H4 (cell line): ENCODE results near the gene SLC30A2. TPM values are rescaled to one million over a fixed set of nuclear protein-coding genes. Genes with fewer than 3 reads are reported as not detected.

Source experiments
- DNase-seq: peaks from one replicate; pipeline ENCODE4 v3.0.0-alpha.2; 2015; ENCODE audit warnings: low spot score
- total RNA-seq: library from RNA; depleted of rRNA; stranded (reverse); fragments of >200 nt; shearing (Covaris generic); gene quantifications from 2 replicates; pipeline ENCODE4 v1.2.3, GENCODE V29; 2014; rRNA removed

Gene SLC30A2
- total RNA-seq, 1 experiment from 2014 or later = not detected

DNA sequence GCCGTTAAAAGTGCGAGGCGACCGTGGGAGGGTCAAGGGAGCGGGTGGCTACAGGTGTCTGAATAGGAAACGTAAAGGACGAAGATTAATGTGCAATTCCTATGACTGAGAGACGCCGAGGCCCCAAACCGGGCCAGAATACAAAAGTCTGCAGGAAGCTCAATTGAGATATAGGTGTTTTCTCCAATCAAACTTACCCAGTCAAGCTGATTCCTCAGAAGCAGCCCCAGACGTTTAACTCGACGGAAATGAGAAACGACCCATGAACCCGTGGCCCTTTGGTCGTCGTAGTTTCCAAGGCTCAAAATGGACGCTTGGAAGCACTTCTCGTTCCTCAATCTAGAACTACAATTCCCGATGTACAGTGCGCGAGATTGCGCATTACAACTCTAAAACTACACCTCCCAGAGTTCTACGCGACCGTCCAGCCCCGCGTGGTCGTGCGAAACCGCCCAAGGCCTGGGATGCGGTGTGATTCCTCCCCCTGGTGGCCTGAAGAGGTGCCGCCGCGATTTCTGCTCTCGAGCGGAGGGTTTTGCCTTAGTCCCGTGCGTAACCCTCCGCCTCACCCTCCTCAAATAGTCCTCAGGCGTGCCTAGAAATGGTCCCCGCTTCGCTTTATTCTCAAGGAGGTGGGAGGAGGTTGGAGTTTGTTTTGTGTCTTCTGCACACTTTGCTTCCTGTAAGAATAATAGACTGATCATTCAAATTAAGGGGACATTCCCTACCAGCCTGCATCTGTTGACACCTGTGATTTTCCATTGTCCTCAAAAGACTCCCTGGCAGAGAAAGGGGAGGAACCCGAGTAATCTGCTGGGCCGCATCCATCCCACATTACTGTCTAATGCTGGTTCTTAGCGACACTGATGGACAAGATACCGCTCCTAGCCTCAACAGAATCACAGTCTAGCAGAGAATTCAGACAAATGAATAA is 47.8 kb downstream of the SLC30A2 start, which contains the start of gene PAFAH2:
Gene PAFAH2 (minus strand): TSS at position 236 of the 934 bp plus-strand sequence. CDS start 7,247 bp downstream, outside the sequence.
- DNase-seq = peak; percentile 99

DNA sequence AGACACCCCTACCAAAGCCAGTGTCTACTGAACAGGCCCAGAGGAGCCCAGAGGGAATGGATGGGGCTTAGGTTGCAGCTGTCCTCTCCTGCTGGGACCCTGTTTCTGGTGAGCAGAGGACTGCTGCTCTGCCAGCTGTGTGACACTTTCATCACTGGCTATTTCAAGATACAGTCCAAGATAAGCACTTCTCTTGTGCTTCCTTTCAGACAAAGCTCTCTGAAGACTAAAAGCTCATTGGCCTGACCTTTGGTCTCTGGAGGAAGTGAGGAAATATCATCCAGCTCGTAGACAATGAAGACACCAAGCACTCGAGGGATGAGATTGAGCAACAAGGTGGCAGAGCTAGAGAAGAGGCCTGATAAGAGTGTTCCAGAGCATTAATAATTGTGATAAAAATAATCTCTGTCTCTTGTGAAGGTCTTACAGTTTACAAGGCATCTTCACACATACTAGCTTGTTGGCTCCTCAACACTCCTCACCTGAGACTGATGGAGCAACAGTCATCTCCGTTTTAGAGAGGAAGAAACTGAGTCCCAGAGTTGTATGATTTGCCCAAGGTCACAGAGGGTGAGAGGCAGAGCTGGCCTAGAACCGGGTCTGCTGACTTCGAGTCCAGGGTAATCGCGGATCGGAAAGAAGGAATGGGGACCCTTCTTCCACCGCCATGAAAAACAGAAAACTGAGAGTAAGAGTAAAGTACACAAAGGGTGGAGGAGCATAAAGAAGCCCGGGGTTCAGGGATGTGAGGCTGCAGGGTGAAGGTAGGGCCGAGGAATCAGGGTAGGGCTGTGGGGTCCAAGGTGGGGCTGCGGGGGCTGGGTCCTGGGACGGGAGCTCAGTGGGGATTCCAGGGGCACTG is 48.7 kb downstream of the SLC30A2 start:
- DNase-seq = no peak

DNA sequence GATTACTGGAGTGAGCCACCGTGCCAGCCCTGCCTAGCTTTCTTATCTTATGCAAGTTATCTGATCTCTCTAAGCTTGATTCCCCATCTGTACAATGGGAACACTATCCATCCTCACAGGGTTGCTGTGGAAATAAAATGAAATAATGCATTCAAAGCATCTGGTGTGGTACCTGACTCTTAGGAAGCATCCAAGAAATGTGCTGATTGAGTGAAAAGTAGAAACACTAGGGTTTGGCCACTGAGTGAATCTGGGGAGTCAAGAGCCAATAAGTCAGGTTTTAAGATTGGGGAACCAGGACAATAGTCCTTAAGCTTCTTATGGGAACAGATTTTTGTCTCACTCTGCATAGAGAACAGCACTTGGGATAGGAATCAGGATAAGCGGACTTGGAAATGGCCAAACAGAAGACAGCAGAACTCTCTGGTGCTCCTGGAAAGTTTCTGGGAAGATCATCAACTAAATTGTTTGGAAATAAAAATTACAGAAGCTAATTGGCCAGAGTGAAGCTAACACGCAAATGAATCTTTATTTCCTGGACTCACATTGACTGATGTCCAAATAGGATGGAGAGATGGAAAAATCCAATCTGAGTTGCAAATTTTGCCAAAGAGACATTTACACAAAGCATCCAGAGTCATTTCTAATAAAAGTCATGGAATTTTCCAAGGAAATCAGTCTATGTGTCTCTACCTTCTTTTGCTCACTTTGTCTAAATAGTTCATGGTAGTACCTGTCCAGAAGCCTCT is 51.3 kb downstream of the SLC30A2 start:
- no peak for DNase-seq

DNA sequence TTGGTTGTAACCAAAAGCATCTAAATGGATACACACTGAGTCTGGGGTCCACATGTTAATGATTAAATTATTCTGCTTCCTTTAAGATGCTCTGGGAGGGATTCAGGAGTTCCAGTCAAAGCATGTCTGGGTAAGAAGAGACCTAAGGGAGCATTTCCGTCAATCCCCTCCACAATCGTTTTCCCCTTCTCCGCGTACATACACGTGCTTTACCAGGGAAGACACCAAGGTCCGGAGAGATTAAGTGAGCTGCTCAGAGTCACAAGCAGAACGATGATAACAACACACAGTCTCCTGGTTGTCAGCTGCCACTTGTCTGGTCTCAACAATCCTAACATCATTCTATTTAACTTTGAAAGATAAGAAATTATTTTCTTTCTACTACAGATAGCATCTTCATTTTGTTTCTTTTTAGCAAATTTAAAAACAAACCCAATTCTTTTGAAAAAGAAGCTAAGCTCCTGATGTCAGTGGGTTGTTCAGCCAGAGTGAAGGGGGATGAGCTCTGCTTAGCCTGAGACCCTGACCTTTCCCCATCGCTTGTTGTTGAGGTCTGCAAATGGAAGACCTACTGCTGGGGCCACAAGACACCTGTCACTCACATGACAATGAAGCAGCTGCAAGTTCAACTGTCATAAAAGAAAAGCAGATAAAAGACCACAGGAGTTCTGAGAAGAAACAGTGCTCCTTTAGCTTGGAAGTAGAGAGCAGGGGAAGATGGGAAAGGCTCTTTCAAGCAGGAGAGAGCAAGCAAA is 52.5 kb downstream of the SLC30A2 start:
- DNase-seq = no peak

DNA sequence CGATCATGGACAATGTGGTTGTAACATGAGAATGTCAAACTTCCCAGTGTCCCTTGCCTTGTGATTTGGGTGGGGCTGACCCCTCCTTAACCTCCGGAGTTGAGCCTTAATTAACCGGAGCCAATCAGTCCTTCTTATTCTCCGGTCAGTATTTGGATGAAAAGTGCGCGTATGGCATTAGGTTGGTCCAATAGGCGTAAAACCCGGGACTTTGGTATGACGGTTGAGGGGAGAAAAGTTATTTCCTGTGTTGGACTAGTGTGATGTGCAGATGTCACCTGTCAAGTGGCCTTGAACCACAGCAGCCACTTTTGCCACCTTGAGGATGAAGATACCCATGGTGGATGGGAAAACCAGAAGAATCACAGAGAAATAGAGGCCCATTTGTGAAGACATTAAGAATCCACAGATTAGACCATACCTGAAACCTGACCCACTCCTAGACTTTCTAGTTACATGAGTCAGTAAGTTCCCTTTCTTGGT is 53.2 kb downstream of the SLC30A2 start:
- DNase-seq = no peak

DNA sequence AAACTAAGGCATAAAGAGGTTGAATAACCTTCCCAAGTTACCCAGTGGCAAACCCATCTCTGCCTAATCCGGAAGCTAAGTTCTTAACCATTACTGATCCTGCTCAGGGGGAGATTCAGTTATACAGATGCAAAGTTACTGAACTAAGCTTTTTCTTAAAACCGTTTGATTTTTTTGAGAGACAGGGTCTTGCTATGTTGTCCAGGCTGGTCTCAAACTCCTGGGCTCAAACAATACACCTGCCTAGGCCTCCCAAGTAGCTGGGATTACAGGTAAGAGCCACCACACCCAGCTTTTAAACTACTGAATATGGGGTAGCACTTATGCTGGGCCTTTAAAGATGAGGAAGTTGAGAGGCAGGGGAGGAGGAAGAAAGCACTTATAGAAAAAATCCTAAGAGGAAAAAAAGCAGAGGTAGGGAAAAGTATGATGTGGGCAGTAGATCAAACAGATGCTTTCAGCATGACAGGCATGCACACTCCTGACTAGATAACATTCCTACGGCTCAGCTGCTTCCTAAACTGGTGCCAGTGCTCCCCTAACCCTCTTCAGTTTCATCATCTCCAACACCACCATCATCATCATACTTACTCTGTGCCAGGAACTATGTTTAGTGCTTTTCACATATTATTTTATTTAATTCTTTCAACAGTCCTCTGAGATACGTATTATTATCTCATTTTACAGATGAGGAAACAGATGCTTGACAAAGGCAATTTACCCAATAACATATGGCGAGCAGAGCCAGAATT is 53.8 kb downstream of the SLC30A2 start:
- no peak for DNase-seq

DNA sequence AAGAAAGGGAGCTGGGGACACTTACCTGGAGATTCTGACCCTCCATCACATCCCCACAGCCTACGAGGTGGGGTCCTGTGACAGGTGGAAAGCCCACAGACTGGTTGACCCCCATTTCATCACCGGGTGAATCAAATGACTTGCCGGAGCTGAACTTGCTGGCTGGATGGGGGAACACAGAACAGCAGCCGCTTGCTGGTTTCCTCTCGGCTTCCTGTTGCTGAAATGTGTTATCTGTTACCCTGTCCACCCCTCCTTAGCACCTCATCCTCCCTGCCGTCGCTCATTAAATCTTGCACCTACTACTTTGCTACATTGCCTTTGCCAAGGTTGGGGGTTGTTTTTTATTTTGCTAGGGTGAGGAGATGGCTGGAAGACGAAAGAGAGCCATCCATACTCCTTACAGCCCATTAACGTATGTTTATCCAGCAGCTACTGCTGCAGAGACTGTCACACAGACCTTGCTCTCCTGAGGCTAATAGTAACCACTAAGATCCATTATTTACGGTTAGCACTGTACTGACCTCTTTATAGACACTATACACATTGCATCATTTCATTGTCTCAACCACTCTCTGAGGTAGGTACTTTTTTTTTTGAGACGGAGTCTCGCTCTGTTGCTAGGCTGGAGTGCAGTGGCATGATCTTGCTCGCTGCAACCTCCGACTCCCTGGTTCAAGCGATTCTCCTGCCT is 55.1 kb downstream of the SLC30A2 start:
- no peak for DNase-seq

DNA sequence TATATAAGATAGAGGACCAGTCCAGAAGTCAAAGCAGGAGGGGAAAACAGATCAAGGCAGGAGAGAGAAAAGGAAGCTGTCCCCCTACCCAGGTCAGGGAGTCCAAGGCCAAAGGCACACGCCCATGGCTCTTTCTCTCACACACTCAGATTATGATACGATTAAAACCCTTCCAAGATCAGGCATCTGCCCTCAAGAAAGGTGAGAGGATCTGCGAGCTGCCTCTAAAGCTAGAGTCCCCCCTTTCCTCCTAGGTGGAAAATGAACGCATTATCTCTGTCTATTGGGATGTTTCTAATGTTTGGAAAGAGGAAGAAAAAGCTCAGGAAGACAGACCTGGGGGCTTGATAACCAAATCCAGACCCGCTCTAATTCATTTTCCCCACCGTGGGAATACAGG is 55.7 kb downstream of the SLC30A2 start:
- no peak for DNase-seq

DNA sequence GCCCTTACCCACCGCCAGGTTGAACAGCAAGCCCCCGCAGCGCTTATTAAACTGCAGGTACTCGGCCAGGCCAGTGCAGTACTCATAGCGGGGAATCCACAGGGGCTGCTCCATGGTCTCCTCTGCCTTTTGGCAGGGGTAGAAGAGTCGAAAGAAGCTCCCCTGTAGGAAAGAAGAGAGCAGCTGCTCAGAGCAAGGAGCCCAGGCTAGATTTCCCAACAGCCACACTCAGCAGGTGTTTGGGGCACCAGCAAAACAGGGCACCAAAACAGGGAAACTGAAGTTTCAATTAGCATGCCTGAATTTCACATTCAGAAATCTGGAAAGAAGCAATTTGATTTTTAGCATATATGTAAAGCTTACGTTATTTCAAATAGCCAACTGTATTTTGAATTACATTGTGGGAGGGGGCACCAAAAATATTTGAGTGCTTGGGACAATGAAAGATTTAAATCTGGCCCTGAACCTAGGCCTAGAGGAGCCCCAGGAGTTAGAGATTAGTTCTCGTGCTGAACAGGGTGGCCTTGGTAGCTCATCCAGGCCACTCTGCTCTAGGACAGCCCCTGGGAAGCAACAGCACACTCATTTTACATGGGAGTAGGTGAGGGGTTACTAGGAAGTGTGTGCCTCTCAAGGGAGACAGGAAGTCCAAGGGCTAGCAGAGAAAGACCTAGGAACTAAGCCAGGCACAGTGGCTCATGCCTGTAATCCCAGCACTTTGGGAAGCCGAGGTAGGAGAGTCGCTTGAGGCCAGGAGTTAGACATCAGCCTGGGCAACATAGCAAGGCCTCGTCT is 56.3 kb downstream of the SLC30A2 start:
- no peak for DNase-seq

DNA sequence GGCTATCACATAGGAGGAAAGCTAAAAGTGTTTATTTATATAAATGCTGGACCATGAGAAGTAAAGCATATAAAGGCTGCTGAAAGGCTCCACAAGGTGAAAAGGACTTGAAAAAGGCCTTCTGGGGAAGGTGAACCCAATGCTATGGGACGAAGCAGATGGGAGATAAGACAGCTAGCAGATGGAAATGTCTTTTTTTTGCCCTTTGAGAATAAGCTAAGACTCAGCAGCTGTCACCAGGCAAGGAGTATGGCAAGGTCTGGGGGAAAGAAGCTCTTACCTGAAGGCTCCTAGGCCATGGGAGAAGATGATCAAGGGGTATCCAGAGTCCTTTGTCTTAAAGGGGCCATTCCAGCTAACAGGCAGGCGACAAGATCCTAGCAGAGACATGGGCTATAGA is 58.0 kb downstream of the SLC30A2 start:
- DNase-seq = no peak

Other genes starting within 250 kb of the SLC30A2 start
- gene SELENON, start 245.9 kb downstream of the SLC30A2 start, total RNA-seq = 27.7 and 32.1 TPM in 2 replicates
- gene MTFR1L, start 226.2 kb downstream of the SLC30A2 start, total RNA-seq = 24.4 and 31.7 TPM in 2 replicates
- 8.7 and 12.4 TPM in 2 replicates for gene AUNIP, start 186.7 kb downstream of the SLC30A2 start, total RNA-seq
- gene PAQR7, start 170.4 kb downstream of the SLC30A2 start, total RNA-seq = 2.8 and 3.2 TPM in 2 replicates
- 204 and 329 TPM in 2 replicates for gene STMN1, start 139.7 kb downstream of the SLC30A2 start, total RNA-seq
- 5.6 and 8.3 TPM in 2 replicates for gene PAFAH2, start 48.1 kb downstream of the SLC30A2 start, total RNA-seq
- gene EXTL1, start 24.3 kb downstream of the SLC30A2 start, total RNA-seq = not detected in 2 replicates
- gene TRIM63, start 21.5 kb upstream of the SLC30A2 start, total RNA-seq = not detected in 2 replicates
- 5.7 and 7.3 TPM in 2 replicates for gene PDIK1L, start 65.7 kb upstream of the SLC30A2 start, total RNA-seq
- 0.04 and 0.12 TPM in 2 replicates for gene FAM110D, start 113.0 kb upstream of the SLC30A2 start, total RNA-seq
- not detected in 2 replicates for gene C1orf232, start 122.8 kb upstream of the SLC30A2 start, total RNA-seq
- 27.4 and 41.0 TPM in 2 replicates for gene ZNF593, start 123.8 kb upstream of the SLC30A2 start, total RNA-seq
- not detected in 2 replicates for gene ZNF593OS, start 125.7 kb upstream of the SLC30A2 start, total RNA-seq
- gene CNKSR1, start 131.4 kb upstream of the SLC30A2 start, total RNA-seq = not detected in 2 replicates
- not detected in 2 replicates for gene CATSPER4, start 144.5 kb upstream of the SLC30A2 start, total RNA-seq
- gene CEP85, start 188.1 kb upstream of the SLC30A2 start, total RNA-seq = 18.1 and 21.3 TPM in 2 replicates
- gene SH3BGRL3, start 234.0 kb upstream of the SLC30A2 start, total RNA-seq = 77.7 and 126 TPM in 2 replicates